Calu3 (cell line): ENCODE measurements around the gene SUMF2. TPM values are rescaled to one million over a fixed set of nuclear protein-coding genes. Genes with fewer than 3 reads are reported as not detected.
"Not testable (repeated sequence)": the region's sequence is repeated elsewhere in the genome, so short reads cannot be mapped to it uniquely, and the experiment has no call there.

Experiments used
- BruUV-seq: library from RNA; stranded (reverse); fragments of 400-500 nt; replicated peaks from 2 replicates; lab custom pipeline; 2021; lab: Mats Ljungman, UMichigan
- CTCF ChIA-PET: fragments of 300-600 bp; sonication (Branson Sonifier 250); formaldehyde crosslinking; loops from one replicate; lab custom pipeline; 2022; ENCODE audit warnings: antibody characterized with exemption; lab: Charles Lee
- DNase-seq: peaks from one replicate; pipeline ENCODE4 v3.0.0; 2022
- H3K27ac Mint-ChIP-seq: one replicate; pipeline ENCODE4 v1.8.0; 2022; ENCODE audit warnings: mixed read lengths; ENCODE audit not compliant: unreplicated experiment
- H3K27me3 Mint-ChIP-seq: one replicate; pipeline ENCODE4 v1.8.0; 2022; ENCODE audit warnings: mixed read lengths; ENCODE audit not compliant: unreplicated experiment
- H3K36me3 Mint-ChIP-seq: one replicate; pipeline ENCODE4 v1.8.0; 2022; ENCODE audit warnings: mild to moderate bottlenecking, moderate library complexity, mixed read lengths; ENCODE audit not compliant: insufficient read depth, unreplicated experiment
- H3K4me1 Mint-ChIP-seq: one replicate; pipeline ENCODE4 v1.8.0; 2022; ENCODE audit warnings: mild to moderate bottlenecking, low read depth, mixed read lengths; ENCODE audit not compliant: unreplicated experiment
- H3K4me3 Mint-ChIP-seq: one replicate; pipeline ENCODE4 v1.8.0; 2022; ENCODE audit warnings: mild to moderate bottlenecking, low read depth, moderate library complexity, mixed read lengths; ENCODE audit not compliant: unreplicated experiment
- H3K9me3 Mint-ChIP-seq: one replicate; pipeline ENCODE4 v1.8.0; 2022; ENCODE audit warnings: low read depth, mixed read lengths; ENCODE audit not compliant: unreplicated experiment
- CTCF ChIP-seq: fragments of 200-600 bp; IDR thresholded peaks from one replicate; pipeline ENCODE4 v1.8.0; 2022; ENCODE audit warnings: antibody characterized with exemption; ENCODE audit not compliant: unreplicated experiment
- intact Hi-C: fragments of 100-400 bp; cut with micrococcal nuclease; formaldehyde crosslinking; loops from one replicate; pipeline ENCODE4 v1.10.0; 2022; ENCODE audit not compliant: unreplicated experiment
- total RNA-seq: library from RNA; stranded (reverse); gene quantifications from 2 replicates; pipeline ENCODE4 v1.2.3, GENCODE V29; 2022

SUMF2 gene
- total RNA-seq, 1 experiment from 2014 or later = 255 TPM

DNA sequence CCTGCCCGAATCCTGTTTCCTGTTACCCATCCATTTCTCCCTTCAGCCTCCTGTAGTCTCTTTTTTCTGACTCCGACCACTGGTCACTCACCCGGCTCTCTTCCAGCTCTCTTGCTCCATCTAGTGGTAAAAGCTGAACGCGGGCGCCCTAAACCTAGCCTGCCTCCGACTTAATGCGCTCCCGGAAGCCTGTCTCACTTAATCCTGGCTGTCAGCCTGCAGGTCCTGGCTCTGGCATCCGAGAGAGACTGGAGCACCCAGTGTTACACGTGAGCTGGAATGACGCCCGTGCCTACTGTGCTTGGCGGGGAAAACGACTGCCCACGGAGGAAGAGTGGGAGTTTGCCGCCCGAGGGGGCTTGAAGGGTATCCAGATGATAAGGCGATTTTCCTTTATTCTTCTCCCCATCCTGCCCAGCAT, 10.3 kb downstream of the SUMF2 start:
- peak overlapping the region; percentile 16 for H3K27ac Mint-ChIP-seq
- peaks cover 52% of the 10 kb centered on the region for H3K36me3 Mint-ChIP-seq
- DNase-seq = peak; percentile 95
- intact Hi-C loops = loop anchor here (1.0 to 10.0 kb wide), 3 partner anchors 70 to 433 kb away; no protein-coding TSS in a partner anchor
- no peaks in the 10 kb centered on the region for H3K27me3 Mint-ChIP-seq
- H3K9me3 Mint-ChIP-seq = no peaks in the 10 kb centered on the region
- no peak overlapping the region for H3K4me3 Mint-ChIP-seq
- BruUV-seq = no TSS peak
- peaks cover 16% of the 10 kb centered on the region for H3K4me1 Mint-ChIP-seq
- TF ChIP-seq CTCF = peak; percentile 98
- CTCF ChIA-PET = interaction anchor here (0.6 to 1.8 kb wide), 9 partner anchors 9 to 481 kb away, joined by 3 to 15 read pairs (median 7); partner anchors contain the start of genes CCT6A, PSPH and SUMF2

- no peak overlapping the region for H3K4me3 Mint-ChIP-seq
Measured at GRCh38 chr7:56077681-56078080, 13.6 kb downstream of the SUMF2 start.

DNA sequence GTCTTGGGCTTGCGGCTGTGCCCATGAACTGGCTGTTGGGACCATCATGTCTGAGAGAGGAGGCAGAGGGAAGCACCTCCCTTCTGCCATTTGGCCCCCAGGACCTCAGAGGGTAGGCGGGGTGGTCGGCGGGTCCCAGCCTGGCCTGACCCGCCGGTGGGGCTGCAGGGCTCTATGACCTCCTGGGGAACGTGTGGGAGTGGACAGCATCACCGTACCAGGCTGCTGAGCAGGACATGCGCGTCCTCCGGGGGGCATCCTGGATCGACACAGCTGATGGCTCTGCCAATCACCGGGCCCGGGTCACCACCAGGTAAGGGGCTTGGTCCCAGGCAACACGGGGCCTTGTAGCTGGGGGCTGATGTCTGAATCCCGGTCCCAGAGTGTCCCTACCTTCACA, 14.1 kb downstream of the SUMF2 start:
- H3K4me3 Mint-ChIP-seq = no peak overlapping the region
- no peaks in the 10 kb centered on the region for H3K9me3 Mint-ChIP-seq
- no peak for TF ChIP-seq CTCF
- H3K36me3 Mint-ChIP-seq = peaks cover 61% of the 10 kb centered on the region
- peaks cover 16% of the 10 kb centered on the region for H3K4me1 Mint-ChIP-seq
- BruUV-seq = no TSS peak
- no peak for DNase-seq
- H3K27ac Mint-ChIP-seq = no peak overlapping the region
- no peaks in the 10 kb centered on the region for H3K27me3 Mint-ChIP-seq
- intact Hi-C loops = loop anchor here (10.0 kb wide), 1 partner anchor 333 kb away; no protein-coding TSS in a partner anchor
- CTCF ChIA-PET = no interaction called here

More at GRCh38 chr7:56077681-56078080, 13.6 kb downstream of the SUMF2 start:
- TF ChIP-seq CTCF = no peak
- H3K9me3 Mint-ChIP-seq = no peaks in the 10 kb centered on the region
- no peak for DNase-seq
- intact Hi-C loops = loop anchor here (10.0 kb wide), 1 partner anchor 333 kb away; no protein-coding TSS in a partner anchor
- CTCF ChIA-PET = no interaction called here
- H3K27me3 Mint-ChIP-seq = no peaks in the 10 kb centered on the region
- H3K27ac Mint-ChIP-seq = no peak overlapping the region
- peaks cover 16% of the 10 kb centered on the region for H3K4me1 Mint-ChIP-seq
- peaks cover 55% of the 10 kb centered on the region for H3K36me3 Mint-ChIP-seq
- BruUV-seq = no TSS peak

- TF ChIP-seq CTCF = no peak
- no peaks in the 10 kb centered on the region for H3K27me3 Mint-ChIP-seq
- H3K36me3 Mint-ChIP-seq = peaks cover 68% of the 10 kb centered on the region
- peaks cover 7% of the 10 kb centered on the region for H3K4me1 Mint-ChIP-seq
- BruUV-seq = no TSS peak
- CTCF ChIA-PET = interaction anchor here (0.7 kb wide), 1 partner anchor 11 kb away, joined by 8 read pairs; no protein-coding TSS in a partner anchor
- DNase-seq = no peak
- no peak overlapping the region for H3K27ac Mint-ChIP-seq
- no peaks in the 10 kb centered on the region for H3K9me3 Mint-ChIP-seq
- intact Hi-C loops = loop anchor here (10.0 kb wide), 1 partner anchor 335 kb away; no protein-coding TSS in a partner anchor
- H3K4me3 Mint-ChIP-seq = no peak overlapping the region
Measured at GRCh38 chr7:56079450-56080185, 15.5 kb downstream of the SUMF2 start.

DNA sequence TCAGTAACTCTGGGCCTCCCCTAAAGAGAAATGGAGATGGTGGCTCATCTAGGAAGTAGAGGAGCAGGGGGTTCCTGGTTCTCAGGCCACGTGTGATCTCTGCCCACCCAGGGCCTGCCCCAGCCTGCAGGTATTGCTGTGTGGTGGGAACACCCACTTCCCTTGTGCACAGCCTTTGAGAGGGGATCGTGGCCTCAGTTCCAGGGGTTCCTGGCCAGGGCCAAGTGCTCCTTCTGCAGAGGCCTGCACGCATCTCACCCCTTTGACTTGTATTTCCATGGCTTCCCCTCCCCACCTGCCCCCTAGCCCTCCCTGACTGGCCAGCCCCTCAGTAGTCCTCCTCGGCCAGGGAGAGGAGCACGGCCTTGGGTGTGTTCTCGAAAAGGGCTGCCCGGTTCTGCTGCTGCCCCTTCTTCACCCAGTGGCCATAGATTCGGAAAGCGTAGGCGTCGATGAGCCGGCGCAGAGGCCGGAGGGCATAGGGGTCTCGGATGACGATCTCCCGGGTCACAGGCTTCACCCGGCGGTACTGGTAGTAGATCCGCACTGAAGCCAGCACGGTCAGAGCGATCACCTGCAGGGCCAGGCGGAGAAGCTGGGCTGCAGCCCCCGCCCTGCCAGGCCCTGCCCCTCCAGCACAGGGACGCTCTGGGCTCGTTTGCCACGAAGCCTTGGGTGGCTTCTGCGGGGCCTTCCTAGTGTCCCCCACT, 16.8 kb downstream of the SUMF2 start:
- CTCF ChIA-PET, H3K9me3 Mint-ChIP-seq, intact Hi-C loops, BruUV-seq, DNase-seq, H3K4me1 Mint-ChIP-seq, H3K27ac Mint-ChIP-seq, H3K27me3 Mint-ChIP-seq, H3K4me3 Mint-ChIP-seq: not testable (repeated sequence)
- H3K36me3 Mint-ChIP-seq = peaks cover 67% of the 10 kb centered on the region
